ENCODE results near the gene MICU1. TPM values are rescaled to one million over a fixed set of nuclear protein-coding genes. Genes with fewer than 3 reads are reported as not detected.
"Not testable (repeated sequence)": the region's sequence is repeated elsewhere in the genome, so short reads cannot be mapped to it uniquely, and the experiment has no call there.

The MICU1 gene
- polyA plus RNA-seq, 1 donor (not counting 4 experiments of a cell fraction or from before 2014, with no cell fraction given), result 19.4 TPM

GRCh38 chr10:72545546-72545945, 80.3 kb downstream of the MICU1 start:
- H3K9ac ChIP-seq (ENCODE audit: control insufficient read depth, extremely low read depth, insufficient read depth, low read length), result no peak overlapping the region
- no peak for FAIRE-seq
- TF ChIP-seq EZH2 (IDR thresholded peaks at IDR 0.05; ENCODE audit: low read length), result no peak
- TF ChIP-seq, protein P1, sequence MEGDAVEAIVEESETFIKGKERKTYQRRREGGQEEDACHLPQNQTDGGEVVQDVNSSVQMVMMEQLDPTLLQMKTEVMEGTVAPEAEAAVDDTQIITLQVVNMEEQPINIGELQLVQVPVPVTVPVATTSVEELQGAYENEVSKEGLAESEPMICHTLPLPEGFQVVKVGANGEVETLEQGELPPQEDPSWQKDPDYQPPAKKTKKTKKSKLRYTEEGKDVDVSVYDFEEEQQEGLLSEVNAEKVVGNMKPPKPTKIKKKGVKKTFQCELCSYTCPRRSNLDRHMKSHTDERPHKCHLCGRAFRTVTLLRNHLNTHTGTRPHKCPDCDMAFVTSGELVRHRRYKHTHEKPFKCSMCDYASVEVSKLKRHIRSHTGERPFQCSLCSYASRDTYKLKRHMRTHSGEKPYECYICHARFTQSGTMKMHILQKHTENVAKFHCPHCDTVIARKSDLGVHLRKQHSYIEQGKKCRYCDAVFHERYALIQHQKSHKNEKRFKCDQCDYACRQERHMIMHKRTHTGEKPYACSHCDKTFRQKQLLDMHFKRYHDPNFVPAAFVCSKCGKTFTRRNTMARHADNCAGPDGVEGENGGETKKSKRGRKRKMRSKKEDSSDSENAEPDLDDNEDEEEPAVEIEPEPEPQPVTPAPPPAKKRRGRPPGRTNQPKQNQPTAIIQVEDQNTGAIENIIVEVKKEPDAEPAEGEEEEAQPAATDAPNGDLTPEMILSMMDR (optimal IDR thresholded peaks at IDR 0.05 in 1 of 3, IDR thresholded peaks at IDR 0.05 in 1 of 3, conservative IDR thresholded peaks at IDR 0.05 in 1 of 3; ENCODE audit: extremely low read depth in 1 of 3, insufficient read depth in 2 of 3, low read length in 3 of 3), result no peak
- H2AFZ ChIP-seq (ENCODE audit: control insufficient read depth, low read length), result no peak overlapping the region
- no peak overlapping the region for H3K4me3 ChIP-seq (ENCODE audit: control insufficient read depth in 2 of 3, extremely low read depth in 1 of 3, insufficient read depth in 2 of 3, low read depth in 1 of 3, low read length in 3 of 3)
- no peaks in the 10 kb centered on the region for H3K4me1 ChIP-seq (ENCODE audit: control insufficient read depth, extremely low read depth, insufficient read depth, low read length)
- H3K79me2 ChIP-seq (ENCODE audit: control insufficient read depth, insufficient read depth, low read length), result no peaks in the 10 kb centered on the region
- H3K9me3 ChIP-seq (ENCODE audit: control insufficient read depth, low read depth, low read length), result peaks cover 4% of the 10 kb centered on the region
- H3K27me3 ChIP-seq (ENCODE audit: control insufficient read depth, extremely low read depth, insufficient read depth, low read length), result no peaks in the 10 kb centered on the region
- dilution Hi-C loops (cut with MboI; ENCODE audit: extremely low pct_ligation_motif_present, low sequenced_read_pairs), result no loop called here
- no peak for DNase-seq (ENCODE audit: low read depth, low spot score)
- no peak overlapping the region for H3K27ac ChIP-seq (ENCODE audit: control insufficient read depth, insufficient read depth, low read length)
- no peaks in the 10 kb centered on the region for H3K9me1 ChIP-seq (ENCODE audit: control insufficient read depth, extremely low read depth, insufficient read depth, low read length)
- H4K20me1 ChIP-seq (ENCODE audit: control insufficient read depth, extremely low read depth, insufficient read depth, low read length), result no peaks in the 10 kb centered on the region
- H3K4me2 ChIP-seq (ENCODE audit: control insufficient read depth, extremely low read depth, insufficient read depth, low read depth, low read length), result no peak overlapping the region
- peaks cover 3 to 5% of the 10 kb centered on the region in 2 experiments for H3K36me3 ChIP-seq (ENCODE audit: control insufficient read depth in 2 of 2, extremely low read depth in 1 of 2, insufficient read depth in 2 of 2, low read length in 2 of 2)

- H3K36me3 ChIP-seq (ENCODE audit: control insufficient read depth in 2 of 2, extremely low read depth in 1 of 2, insufficient read depth in 2 of 2, low read length in 2 of 2); H3K9ac ChIP-seq (ENCODE audit: control insufficient read depth, extremely low read depth, insufficient read depth, low read length); H3K27ac ChIP-seq (ENCODE audit: control insufficient read depth, insufficient read depth, low read length); H3K4me1 ChIP-seq (ENCODE audit: control insufficient read depth, extremely low read depth, insufficient read depth, low read length); H3K4me2 ChIP-seq (ENCODE audit: control insufficient read depth, extremely low read depth, insufficient read depth, low read depth, low read length); dilution Hi-C loops (cut with MboI; ENCODE audit: extremely low pct_ligation_motif_present, low sequenced_read_pairs); H4K20me1 ChIP-seq (ENCODE audit: control insufficient read depth, extremely low read depth, insufficient read depth, low read length); FAIRE-seq; H3K79me2 ChIP-seq (ENCODE audit: control insufficient read depth, insufficient read depth, low read length); H2AFZ ChIP-seq (ENCODE audit: control insufficient read depth, low read length); DNase-seq (ENCODE audit: low read depth, low spot score); H3K9me1 ChIP-seq (ENCODE audit: control insufficient read depth, extremely low read depth, insufficient read depth, low read length); H3K27me3 ChIP-seq (ENCODE audit: control insufficient read depth, extremely low read depth, insufficient read depth, low read length); H3K4me3 ChIP-seq (ENCODE audit: control insufficient read depth in 2 of 3, extremely low read depth in 1 of 3, insufficient read depth in 2 of 3, low read depth in 1 of 3, low read length in 3 of 3); H3K9me3 ChIP-seq (ENCODE audit: control insufficient read depth, low read depth, low read length): not testable (repeated sequence)
Measured at GRCh38 chr10:72543855-72544254, 82.0 kb downstream of the MICU1 start.

GRCh38 chr10:72542396-72542815, 83.5 kb downstream of the MICU1 start:
- H3K36me3 ChIP-seq (ENCODE audit: control insufficient read depth in 2 of 2, extremely low read depth in 1 of 2, insufficient read depth in 2 of 2, low read length in 2 of 2), result peaks cover 0 to 5% of the 10 kb centered on the region in 2 experiments
- H3K79me2 ChIP-seq (ENCODE audit: control insufficient read depth, insufficient read depth, low read length), result no peaks in the 10 kb centered on the region
- dilution Hi-C loops (cut with MboI; ENCODE audit: extremely low pct_ligation_motif_present, low sequenced_read_pairs), result no loop called here
- no peak overlapping the region for H3K4me2 ChIP-seq (ENCODE audit: control insufficient read depth, extremely low read depth, insufficient read depth, low read depth, low read length)
- no peak overlapping the region for H3K9ac ChIP-seq (ENCODE audit: control insufficient read depth, extremely low read depth, insufficient read depth, low read length)
- H3K27me3 ChIP-seq (ENCODE audit: control insufficient read depth, extremely low read depth, insufficient read depth, low read length), result no peaks in the 10 kb centered on the region
- H2AFZ ChIP-seq (ENCODE audit: control insufficient read depth, low read length), result no peak overlapping the region
- H3K4me1 ChIP-seq (ENCODE audit: control insufficient read depth, extremely low read depth, insufficient read depth, low read length), result no peaks in the 10 kb centered on the region
- no peak overlapping the region for H3K27ac ChIP-seq (ENCODE audit: control insufficient read depth, insufficient read depth, low read length)
- H4K20me1 ChIP-seq (ENCODE audit: control insufficient read depth, extremely low read depth, insufficient read depth, low read length), result no peaks in the 10 kb centered on the region
- TF ChIP-seq, protein P1 (optimal IDR thresholded peaks at IDR 0.05 in 1 of 3, IDR thresholded peaks at IDR 0.05 in 1 of 3, conservative IDR thresholded peaks at IDR 0.05 in 1 of 3; ENCODE audit: extremely low read depth in 1 of 3, insufficient read depth in 2 of 3, low read length in 3 of 3), result no peak
- H3K4me3 ChIP-seq (ENCODE audit: control insufficient read depth in 2 of 3, extremely low read depth in 1 of 3, insufficient read depth in 2 of 3, low read depth in 1 of 3, low read length in 3 of 3), result no peak overlapping the region
- H3K9me1 ChIP-seq (ENCODE audit: control insufficient read depth, extremely low read depth, insufficient read depth, low read length), result no peaks in the 10 kb centered on the region
- peaks cover 4% of the 10 kb centered on the region for H3K9me3 ChIP-seq (ENCODE audit: control insufficient read depth, low read depth, low read length)
- DNase-seq (ENCODE audit: low read depth, low spot score) (no peak), FAIRE-seq (no peak)

All from keratinocyte (primary cell).